GM19238 (cell line): Measurements from ENCODE around the gene TNS3.
"Not testable (repeated sequence)": the region's sequence is repeated elsewhere in the genome, so short reads cannot be mapped to it uniquely, and the experiment has no call there.

Experiments used
- DNase-seq: peaks from one replicate; pipeline ENCODE4 v3.0.0; 2011; ENCODE audit warnings: low spot score; ENCODE audit not compliant: insufficient read length

The TNS3 gene

DNA sequence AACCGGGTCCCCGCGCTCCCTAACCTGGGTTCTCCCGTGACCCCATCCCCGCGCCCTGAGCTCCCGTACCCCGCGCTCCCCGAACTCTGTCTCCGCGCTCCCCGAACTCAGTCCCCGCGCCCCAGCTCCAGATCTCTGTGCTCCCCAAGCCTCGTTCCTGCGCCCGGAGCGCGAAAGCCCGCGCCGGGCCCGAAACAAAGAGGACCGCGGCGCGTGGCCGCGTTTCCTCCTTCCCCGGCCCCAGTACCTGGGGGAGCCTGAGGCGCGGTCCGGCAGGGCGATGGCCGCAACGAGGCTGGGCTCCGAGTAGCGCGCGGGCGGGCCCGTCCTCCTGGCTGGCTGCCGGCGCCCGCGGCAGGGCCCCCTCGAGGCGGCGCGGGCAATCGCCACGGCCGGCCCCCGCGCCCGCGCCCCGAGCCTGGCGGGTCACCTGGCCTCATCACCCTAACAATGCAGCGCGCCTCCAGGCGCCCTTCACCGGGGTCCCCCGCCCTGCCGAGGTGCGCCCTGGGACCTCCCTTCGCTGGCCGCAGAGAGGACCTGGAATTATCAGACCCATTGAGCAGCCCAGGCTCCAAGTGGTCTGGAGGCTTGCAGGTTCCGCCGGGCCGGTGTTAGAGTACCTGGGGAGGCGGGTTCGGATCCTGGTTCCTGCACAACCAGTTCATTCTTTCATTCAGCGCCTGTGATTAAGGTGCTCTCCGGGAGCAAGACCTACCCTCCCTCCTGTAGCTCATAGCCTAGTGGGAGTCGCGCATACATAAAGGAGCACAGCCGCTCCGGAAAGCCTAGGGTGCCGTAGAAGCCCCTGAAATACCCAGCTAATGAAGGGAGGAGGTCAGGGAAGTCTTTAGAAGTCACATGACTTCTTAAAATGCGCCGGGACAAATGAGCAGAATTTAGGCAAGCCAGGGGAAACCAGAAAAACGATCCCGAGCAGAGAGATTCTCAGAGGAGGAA, at the start of gene TNS3:
TSS of gene TNS3 (minus strand) at position 308 of the 960 bp plus-strand sequence. CDS start 142,475 bp downstream, outside the sequence.
- DNase-seq, result no peak

DNA sequence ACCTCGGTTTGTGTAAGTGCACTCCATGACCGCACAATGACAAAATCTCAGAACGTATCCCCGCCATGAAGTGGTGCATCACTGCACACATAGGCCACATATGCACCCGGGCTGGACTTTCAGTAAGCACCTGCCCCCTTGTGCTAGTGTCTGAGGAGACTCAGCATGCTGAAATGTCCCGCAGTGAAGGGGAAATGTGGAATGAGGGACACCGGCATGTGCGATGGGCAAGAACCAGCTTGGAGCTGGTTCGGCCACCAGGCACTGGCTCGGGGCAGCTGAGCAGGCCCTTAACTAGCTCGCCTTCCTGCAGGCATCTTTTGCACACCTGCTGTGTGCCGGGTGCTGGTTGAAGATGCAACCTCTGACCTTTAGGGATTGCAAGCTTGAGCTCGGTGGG, 49.8 kb upstream of the TNS3 start:
- DNase-seq, result no peak

DNA sequence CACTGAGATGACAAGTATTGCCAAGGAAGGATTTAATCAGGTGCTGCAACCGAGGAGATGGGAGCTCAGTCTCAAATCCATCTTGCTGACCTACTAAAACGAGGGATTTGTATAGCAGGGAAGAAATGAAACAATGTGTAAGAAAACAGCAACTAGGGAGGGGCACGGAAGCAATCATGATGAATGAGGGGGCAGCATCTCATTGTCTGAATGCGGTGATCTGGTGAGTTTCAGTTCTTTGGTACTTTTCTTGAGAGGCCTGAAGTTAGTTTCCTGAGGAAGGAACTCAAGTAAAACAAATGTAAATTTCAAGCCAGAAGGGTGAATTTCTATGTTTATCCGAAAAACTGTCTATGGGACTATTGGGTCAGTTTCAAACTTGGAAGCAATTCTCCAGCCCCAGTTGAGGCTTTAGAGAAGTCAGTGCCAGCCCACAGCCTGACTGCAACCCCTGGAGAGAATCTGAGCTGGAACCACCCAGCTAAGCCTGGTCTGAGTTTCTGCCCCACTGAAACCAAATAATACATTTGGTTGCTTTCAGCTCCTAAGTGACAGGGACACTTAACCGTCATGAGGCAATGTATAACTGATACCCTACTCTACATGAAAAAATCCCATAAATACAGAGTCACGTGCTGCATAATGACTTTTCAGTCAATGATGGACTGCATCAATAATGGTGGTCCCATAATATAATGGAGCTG, 45.8 kb upstream of the TNS3 start:
- no peak for DNase-seq

GRCh38 chr7:47625861-47626715, 44.2 kb upstream of the TNS3 start:
- DNase-seq, result no peak

DNA sequence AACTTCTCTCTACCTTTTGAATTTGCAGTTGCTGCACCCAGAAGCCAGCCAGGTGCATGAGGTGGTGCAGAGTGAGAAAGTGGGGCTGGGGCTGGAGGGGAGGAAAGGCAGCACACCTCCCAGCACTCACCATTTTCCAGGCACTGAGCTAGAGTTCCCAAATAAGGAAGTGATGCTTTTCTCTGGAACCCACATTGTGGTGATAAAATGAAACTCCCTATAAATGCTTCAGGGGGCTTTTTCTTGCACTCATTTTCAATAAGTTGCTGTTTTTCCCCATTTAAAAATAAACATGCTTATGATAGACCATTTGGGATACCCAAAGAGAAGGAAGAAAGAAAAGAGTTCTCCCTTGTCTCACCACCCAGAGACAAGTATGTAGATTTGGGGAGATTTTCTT, 42.8 kb upstream of the TNS3 start:
- DNase-seq, result no peak

DNA sequence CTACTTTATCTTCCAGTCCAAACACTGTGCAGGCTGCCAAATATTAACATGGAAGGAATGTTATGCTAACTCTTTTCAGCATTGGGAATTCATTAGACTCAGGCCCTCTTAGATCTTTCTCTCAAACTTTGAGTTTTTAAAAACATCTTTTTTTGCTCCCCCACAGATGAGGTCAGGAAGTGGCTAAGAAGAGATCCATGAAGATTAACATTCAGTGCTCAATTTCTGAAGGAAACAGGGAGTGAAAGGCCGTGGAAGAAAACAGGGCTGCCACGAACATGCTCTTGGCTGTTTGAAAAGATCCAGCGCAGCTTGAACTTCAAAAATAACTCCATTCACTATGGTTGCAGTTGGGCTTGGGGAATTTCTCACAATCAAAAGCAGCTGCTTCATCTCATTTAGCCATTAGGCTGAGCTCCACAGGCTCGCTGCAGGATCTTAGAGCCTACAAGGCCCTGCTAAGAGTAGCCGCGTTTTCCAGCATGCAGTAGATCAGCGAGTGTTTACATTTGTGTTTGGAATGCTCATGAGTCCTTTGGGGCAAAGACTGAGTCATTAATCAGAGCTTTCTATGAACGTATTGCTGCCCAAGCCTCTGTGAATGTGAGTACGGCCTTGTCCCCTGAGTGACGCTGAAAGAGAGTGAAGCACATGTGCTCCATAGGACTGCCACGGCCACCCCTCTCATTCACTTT, 41.2 kb upstream of the TNS3 start:
- no peak for DNase-seq

GRCh38 chr7:47622586-47622945, 40.7 kb upstream of the TNS3 start:
- no peak for DNase-seq

DNA sequence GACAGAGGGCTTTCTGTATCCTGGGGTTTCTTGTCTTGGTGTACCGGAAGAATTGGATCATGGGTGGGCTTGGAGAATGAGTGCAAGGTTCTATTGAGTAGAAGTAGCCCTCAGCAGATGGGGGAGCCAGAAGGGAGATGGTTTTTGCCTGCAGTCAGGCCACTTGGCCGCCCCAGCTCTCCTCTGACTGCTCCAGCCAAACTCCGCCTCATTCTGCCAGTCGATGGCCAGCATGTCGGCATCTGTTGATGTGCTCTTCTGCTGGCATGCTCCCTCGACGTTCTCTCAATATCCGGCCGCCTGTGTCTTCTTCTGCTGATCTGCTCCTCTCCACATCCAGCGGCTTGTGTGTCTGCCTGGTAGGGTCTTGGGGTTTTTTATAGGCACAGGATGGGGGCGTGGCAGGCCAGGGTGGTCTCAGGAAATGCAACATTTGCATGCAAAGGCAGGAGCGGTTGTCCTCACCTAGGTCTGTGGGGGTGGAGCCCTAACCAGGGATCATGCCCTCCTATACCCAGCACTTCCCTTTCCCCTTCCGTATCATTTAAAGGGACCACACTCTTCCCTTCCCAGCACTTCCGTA, 40.2 kb upstream of the TNS3 start:
- no peak for DNase-seq

- no peak for DNase-seq
Observed at GRCh38 chr7:47621347-47621746, 39.4 kb upstream of the TNS3 start.

DNA sequence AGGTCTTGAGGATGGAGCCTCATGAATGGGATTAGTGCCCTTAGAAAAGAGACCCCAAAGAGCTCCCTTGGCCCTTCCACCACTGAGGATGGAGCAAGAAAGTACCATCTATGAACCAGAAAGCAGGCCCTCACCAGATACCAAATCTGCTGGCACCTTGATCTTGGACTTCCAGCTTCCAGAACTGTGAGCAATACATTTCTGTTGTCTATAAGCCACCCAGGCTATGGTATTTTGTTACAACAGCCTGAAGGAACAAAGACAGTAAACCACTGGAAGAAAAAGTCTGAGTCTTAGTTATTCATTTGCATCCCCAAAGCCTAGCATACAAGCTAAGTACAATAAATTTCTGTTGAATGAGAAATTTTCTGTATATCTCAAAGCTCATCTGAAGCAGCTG, 37.9 kb upstream of the TNS3 start:
- no peak for DNase-seq

DNA sequence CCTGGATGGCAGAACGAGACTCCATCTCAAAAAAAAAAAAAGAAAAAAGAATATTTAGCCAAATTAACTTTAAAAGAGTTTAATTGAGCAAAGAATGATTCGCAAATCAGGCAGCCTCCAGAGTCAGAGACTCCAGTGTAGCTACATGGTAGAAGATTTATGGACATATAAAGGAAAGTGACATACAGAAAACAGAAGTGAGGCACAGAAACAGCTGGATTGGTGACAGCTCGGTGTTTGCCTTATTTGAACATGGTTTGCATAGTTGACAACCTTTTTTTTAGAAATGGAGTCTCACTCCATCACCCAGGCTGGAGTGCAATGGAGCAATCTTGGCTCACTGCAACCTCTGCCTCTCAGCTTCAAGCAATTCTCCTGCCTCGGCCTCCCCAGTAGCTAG, 35.2 kb upstream of the TNS3 start:
- DNase-seq, result no peak

DNA sequence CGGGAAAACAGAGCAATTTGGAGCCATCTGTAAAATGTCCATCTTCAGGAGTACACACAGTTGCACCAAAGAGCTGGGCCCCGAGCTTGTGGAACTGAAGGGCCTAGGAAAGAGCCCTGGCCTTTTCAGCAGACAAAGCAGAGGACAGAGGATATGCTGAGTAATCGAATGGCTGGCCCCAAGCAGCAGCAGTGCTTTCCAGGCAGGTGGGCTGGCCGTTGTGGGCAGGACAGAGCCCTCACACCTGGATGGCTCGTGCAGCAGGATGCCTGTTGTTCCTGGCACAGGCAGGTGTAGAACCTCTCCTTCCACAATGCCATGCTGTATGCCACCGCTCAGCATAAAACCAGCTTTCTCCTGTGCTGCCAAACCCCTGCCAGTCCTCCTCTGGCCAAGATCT, 32.5 kb upstream of the TNS3 start:
- DNase-seq, result no peak

DNA sequence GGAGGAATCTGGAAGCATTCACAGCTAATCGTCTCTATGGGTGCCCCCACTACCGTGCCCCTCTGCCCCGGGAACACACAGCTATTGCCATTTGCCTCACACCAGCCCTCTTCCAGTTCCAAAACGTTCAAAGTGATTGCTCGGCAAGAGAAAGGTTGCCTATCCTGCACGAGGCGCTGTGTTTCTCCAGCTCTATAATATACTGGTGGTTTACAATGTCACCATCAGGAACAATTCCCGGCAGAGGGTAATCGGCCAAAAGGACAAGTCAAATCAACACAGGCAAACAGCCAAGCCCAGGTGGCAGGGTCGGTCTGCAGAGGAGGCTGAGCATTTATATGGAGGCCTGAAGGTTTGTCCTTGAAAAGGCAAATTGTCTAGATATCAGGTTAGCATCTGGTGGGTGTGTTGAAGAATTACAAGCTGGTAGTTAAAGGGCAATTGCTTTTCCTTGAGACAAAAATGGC, 29.2 kb upstream of the TNS3 start:
- DNase-seq, result no peak

- DNase-seq, result no peak
Observed at GRCh38 chr7:47610506-47611044, 28.7 kb upstream of the TNS3 start.

DNA sequence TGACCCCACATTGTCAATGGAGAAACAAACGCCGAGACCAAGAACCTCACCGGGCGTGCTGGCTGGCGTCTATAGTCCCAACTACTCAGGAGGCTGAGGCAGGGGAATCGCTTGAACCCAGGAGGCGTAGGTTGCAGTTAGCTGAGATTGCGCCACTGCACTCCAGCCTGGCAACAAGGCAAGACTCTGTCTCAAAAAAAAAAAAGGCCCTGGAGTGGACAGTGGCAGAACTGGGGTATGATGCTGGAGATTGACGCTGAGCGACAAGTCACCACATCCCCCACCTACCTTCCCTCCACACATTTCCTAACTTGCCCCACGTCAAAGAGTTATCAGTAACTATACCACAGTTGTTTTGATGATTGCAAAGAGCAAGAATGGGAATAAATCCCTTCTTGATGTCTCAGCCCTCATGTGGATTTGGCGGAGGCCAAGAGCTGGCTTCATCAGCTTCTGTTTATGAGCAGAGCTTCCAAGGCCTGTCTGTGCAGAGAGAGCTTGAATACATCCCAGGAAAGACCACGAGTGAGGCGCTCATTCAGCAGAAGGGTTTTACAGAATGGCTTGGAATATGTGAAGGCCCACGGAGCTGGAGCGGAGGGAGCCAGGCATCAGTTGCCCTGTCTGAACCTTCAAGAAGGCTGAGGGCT, 28.0 kb upstream of the TNS3 start:
- DNase-seq, result no peak

GRCh38 chr7:47606593-47607046, 24.7 kb upstream of the TNS3 start:
- not testable (repeated sequence) for DNase-seq

DNA sequence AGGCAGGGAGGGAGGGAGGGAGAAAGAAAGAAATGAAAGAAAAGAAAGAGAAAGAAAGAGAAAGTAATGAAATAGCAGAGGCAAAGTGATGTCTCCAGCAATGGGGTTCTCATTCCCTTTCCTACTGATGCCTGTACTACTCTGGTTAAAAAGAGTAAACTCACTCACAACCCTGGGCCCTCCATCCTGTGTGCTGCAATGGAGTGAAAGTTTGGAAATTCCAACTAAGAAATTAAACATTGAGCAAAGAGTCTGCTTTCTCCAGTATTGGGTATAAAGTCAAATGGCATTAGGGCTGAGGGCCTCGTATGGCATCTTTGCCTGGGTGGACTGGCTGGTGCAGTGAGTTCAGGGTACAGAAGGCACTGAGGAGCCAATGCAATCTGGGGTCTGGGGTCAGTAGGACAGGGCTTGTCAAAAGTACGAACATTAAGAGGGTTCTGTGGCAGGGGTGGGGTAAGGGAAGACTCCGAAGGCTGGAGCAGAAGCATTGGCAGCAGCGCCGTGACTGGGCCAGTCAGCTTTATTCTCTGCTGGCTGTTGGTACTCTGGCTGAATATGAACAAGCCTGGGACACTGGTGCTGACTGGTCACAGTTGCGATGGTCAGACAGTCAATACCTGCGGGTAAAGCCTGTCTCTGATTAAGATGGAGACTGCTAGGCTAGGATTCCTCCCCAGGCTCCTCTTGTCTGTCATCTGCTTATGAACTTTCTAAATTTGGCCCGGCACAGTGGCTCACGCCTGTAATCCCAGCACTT, 24.1 kb upstream of the TNS3 start:
- no peak for DNase-seq

- DNase-seq, result no peak
Observed at GRCh38 chr7:47604496-47604890, 22.6 kb upstream of the TNS3 start.
